Measurements from ENCODE around the gene NFIB.

GRCh38 chr9:14270358-14271092 is 43.4 kb downstream of the NFIB start:
- TF ChIP-seq CTCF (IDR thresholded peaks at IDR 0.05; ENCODE audit: low read length), result no peak
- TF ChIP-seq EZH2 (optimal IDR thresholded peaks at IDR 0.05; ENCODE audit: low read depth, low read length), result no peak
- no peak for TF ChIP-seq EZH2phosphoT487 (IDR thresholded peaks at IDR 0.05; ENCODE audit: low read length)
